Measurements from ENCODE around the gene PMVK. TPM values are rescaled to one million over a fixed set of nuclear protein-coding genes. Genes with fewer than 3 reads are reported as not detected.

PMVK gene
- total RNA-seq: 29.5 and 34.5 TPM in 2 replicates
- long read RNA-seq, transcript PMVK-201 (5 exons, 1,280 nt): major isoform, 28 of 30 reads
- long read RNA-seq, partial matches to known transcripts: 0 of 30 reads
- long read RNA-seq, other reads (novel, unspliced or antisense): 2 of 30 reads

DNA sequence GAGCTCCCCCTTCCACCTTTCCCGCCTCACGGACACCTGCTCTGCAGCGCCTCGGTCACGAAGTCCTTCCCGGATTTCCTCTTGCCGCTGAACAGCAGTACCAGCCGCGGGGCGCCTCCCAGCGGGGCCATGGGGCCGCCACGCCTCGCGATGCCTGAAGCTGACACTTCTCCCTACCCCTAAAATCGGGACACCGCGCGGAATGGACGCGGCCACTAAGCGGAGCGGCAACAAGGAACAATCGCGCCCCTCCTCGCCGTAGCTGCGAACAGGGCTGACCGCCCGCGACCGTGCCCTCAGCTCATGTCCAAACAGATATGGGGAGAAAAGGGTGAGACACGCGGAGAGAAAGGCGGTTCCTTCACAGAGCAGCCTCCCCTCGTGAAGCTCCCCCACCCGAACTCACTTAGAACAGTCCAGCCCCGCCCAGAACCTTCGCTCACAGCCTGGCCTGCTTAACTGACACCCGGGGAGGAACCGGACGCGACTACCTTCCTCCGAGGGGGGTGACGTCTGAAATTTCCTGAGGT is at the start of gene PMVK:
TSS of gene PMVK (minus strand) at position 165 of the 530 bp plus-strand sequence. CDS start at position 131, 34 bp downstream.
- DNase-seq (ENCODE audit: extremely low spot score, unreplicated experiment): peak; percentile 96
- TF ChIP-seq, protein P1, sequence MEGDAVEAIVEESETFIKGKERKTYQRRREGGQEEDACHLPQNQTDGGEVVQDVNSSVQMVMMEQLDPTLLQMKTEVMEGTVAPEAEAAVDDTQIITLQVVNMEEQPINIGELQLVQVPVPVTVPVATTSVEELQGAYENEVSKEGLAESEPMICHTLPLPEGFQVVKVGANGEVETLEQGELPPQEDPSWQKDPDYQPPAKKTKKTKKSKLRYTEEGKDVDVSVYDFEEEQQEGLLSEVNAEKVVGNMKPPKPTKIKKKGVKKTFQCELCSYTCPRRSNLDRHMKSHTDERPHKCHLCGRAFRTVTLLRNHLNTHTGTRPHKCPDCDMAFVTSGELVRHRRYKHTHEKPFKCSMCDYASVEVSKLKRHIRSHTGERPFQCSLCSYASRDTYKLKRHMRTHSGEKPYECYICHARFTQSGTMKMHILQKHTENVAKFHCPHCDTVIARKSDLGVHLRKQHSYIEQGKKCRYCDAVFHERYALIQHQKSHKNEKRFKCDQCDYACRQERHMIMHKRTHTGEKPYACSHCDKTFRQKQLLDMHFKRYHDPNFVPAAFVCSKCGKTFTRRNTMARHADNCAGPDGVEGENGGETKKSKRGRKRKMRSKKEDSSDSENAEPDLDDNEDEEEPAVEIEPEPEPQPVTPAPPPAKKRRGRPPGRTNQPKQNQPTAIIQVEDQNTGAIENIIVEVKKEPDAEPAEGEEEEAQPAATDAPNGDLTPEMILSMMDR (IDR thresholded peaks at IDR 0.05): peak; percentile 31
- Mint-ChIP-seq H3K36me3 (ENCODE audit: unreplicated experiment) (peaks cover under 1% of the 10 kb centered on the region), H3K27ac (ENCODE audit: unreplicated experiment) (peak within 1 kb of the TSS; percentile 99), H3K9me3 (ENCODE audit: unreplicated experiment) (no peaks in the 10 kb centered on the region), H3K4me1 (ENCODE audit: unreplicated experiment) (peaks cover 26% of the 10 kb centered on the region), H3K4me3 (ENCODE audit: unreplicated experiment) (peak within 1 kb of the TSS; percentile 99), H3K27me3 (ENCODE audit: unreplicated experiment) (no peaks in the 10 kb centered on the region)

DNA sequence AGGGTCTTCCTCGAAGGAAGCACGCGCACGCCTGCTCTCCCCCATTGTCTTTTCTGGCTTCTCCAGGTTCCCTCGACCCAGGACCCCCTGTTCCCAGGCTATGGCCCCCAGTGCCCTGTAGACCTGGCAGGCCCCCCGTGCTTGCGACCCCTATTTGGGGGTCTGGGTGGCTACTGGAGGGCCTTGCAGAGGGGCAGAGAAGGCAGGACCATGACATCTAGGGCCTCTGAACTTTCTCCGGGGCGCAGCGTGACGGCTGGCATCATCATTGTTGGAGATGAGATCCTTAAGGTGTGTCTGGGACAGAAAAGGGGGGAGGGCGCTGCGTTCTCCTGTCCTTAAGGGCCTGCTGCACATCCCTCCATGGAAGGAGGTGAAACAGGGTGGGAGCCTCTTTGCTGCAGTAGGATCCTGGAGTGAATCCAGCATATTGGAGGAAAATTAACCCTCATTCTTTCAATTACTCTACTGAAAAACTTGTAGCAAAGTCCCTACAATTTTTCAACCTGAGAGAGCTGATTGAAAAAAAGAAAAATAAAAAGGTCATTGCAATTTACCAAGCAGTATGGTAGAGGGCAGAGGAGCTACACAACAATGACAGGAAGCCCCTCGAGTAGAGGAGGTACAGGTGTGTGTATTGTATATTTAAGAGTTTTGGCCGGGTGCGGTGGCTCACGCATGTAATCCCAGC is 47.4 kb upstream of the PMVK start:
- peaks cover 5% of the 10 kb centered on the region for H3K36me3 Mint-ChIP-seq (ENCODE audit: unreplicated experiment)
- TF ChIP-seq, protein P1 (IDR thresholded peaks at IDR 0.05): no peak
- peaks cover 6% of the 10 kb centered on the region for H3K4me1 Mint-ChIP-seq (ENCODE audit: unreplicated experiment)
- H3K9me3 Mint-ChIP-seq (ENCODE audit: unreplicated experiment): no peaks in the 10 kb centered on the region
- H3K4me3 Mint-ChIP-seq (ENCODE audit: unreplicated experiment): no peak overlapping the region
- no peaks in the 10 kb centered on the region for H3K27me3 Mint-ChIP-seq (ENCODE audit: unreplicated experiment)
- no peak overlapping the region for H3K27ac Mint-ChIP-seq (ENCODE audit: unreplicated experiment)
- no peak for DNase-seq (ENCODE audit: extremely low spot score, unreplicated experiment)

DNA sequence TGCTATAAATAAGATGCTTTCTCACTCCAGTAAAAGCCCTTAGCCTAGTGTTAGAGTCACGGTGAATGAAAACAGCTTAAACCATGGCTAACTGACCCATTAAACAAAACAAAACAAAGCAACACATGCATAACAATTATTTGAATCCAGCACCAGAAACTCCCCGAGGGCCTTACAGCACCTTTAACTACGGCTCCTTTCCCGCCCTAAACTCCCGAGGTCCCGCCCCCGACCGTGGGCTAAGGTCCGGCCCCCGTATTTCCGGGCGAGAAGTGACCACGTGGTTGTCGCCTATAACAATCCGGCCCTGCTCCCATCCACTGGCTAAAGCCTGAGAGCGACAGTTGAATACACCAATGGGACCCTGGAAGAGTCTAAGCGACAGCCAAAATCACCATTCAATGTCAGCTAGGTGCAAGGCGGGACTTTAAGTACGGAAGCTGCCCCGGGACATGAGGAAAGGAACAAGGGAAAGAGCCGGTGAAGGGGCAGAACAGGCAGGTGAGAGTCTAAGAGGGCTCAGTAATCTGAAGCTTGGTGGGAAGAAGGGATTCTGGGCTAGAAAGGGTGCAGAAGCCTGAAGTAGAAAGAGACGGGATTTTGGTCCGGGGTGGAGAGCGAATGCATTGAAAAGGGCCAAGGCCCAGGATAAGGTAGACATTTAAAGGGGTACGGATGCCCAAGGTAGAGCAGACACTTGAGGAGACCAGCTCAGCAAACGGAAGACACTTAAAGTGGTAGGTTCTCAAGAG is 46.6 kb upstream of the PMVK start, which contains the start of gene FLAD1:
TSS of gene FLAD1 (plus strand) at position 448 of the 752 bp plus-strand sequence. CDS start 351 bp downstream, outside the sequence.
- H3K27ac Mint-ChIP-seq (ENCODE audit: unreplicated experiment): no peak within 1 kb of the TSS
- peak; percentile 97 for DNase-seq (ENCODE audit: extremely low spot score, unreplicated experiment)
- H3K4me3 Mint-ChIP-seq (ENCODE audit: unreplicated experiment): no peak within 1 kb of the TSS
- no peaks in the 10 kb centered on the region for H3K9me3 Mint-ChIP-seq (ENCODE audit: unreplicated experiment)
- TF ChIP-seq, protein P1 (IDR thresholded peaks at IDR 0.05): no peak
- H3K27me3 Mint-ChIP-seq (ENCODE audit: unreplicated experiment): no peaks in the 10 kb centered on the region
- peaks cover 6% of the 10 kb centered on the region for H3K4me1 Mint-ChIP-seq (ENCODE audit: unreplicated experiment)
- H3K36me3 Mint-ChIP-seq (ENCODE audit: unreplicated experiment): peaks cover 2% of the 10 kb centered on the region

DNA sequence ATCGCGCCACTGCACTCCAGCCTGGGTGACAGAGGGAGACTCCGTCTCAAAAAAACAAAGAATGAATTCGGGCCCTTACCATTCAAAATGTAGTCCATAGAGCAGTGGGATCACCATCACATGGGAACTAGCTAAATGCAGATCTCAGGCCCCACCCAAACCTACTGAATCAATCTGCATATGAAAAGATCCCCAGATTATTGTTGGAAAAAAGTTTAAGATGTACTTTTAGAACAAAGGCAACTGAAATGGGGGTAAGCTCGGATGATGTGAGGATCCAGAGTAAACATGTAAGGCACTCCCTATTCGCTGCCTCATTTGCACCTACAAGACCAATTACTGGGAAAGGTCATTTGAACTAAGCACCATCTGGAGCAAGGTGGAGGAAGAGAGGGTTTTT is 45.8 kb upstream of the PMVK start:
- no peak for DNase-seq (ENCODE audit: extremely low spot score, unreplicated experiment)
- no peak overlapping the region for H3K4me3 Mint-ChIP-seq (ENCODE audit: unreplicated experiment)
- no peak overlapping the region for H3K27ac Mint-ChIP-seq (ENCODE audit: unreplicated experiment)
- no peaks in the 10 kb centered on the region for H3K27me3 Mint-ChIP-seq (ENCODE audit: unreplicated experiment)
- no peaks in the 10 kb centered on the region for H3K9me3 Mint-ChIP-seq (ENCODE audit: unreplicated experiment)
- peaks cover 6% of the 10 kb centered on the region for H3K4me1 Mint-ChIP-seq (ENCODE audit: unreplicated experiment)
- TF ChIP-seq, protein P1 (IDR thresholded peaks at IDR 0.05): no peak
- H3K36me3 Mint-ChIP-seq (ENCODE audit: unreplicated experiment): peaks cover 2% of the 10 kb centered on the region
